ENCODE results near the gene B4GALT3.
"Not testable (repeated sequence)": the region's sequence is repeated elsewhere in the genome, so short reads cannot be mapped to it uniquely, and the experiment has no call there.

Gene B4GALT3

GRCh38 chr1:161177112-161177935 is at the start of gene B4GALT3:
B4GALT3 (minus strand) TSS chr1:161177507; CDS start chr1:161176060, 1,447 bp downstream.
- peak; percentile 90 to 91 for DNase-seq (ENCODE audit: low read depth in 2 of 2)

- DNase-seq (ENCODE audit: low read depth in 2 of 2), result no peak
These were observed 49.5 kb upstream of the B4GALT3 start for GRCh38 chr1:161226759-161227158.

- no peak for DNase-seq (ENCODE audit: low read depth in 2 of 2)
These were observed 49.0 kb upstream of the B4GALT3 start for GRCh38 chr1:161226320-161226711.

GRCh38 chr1:161225534-161226319 is 48.4 kb upstream of the B4GALT3 start, which contains the start of gene TOMM40L:
TOMM40L (plus strand) TSS chr1:161226060; CDS start chr1:161226490, 430 bp downstream.
- peak; percentile 73 to 83 for DNase-seq (ENCODE audit: low read depth in 2 of 2)

GRCh38 chr1:161225178-161225533 is 47.8 kb upstream of the B4GALT3 start:
- no peak for DNase-seq (ENCODE audit: low read depth in 2 of 2)

- DNase-seq (ENCODE audit: low read depth in 2 of 2), result not testable (repeated sequence)
These were observed 47.4 kb upstream of the B4GALT3 start for GRCh38 chr1:161224695-161225087.

- DNase-seq (ENCODE audit: low read depth in 2 of 2), result no peak
These were observed 46.7 kb upstream of the B4GALT3 start for GRCh38 chr1:161223805-161224694.

GRCh38 chr1:161222175-161223019 is 45.1 kb upstream of the B4GALT3 start:
- no peak for DNase-seq (ENCODE audit: low read depth in 2 of 2)

GRCh38 chr1:161220002-161220401 is 42.7 kb upstream of the B4GALT3 start:
- no peak for DNase-seq (ENCODE audit: low read depth in 2 of 2)

GRCh38 chr1:161219078-161219892 is 42.0 kb upstream of the B4GALT3 start:
- DNase-seq (ENCODE audit: low read depth in 2 of 2), result no peak

GRCh38 chr1:161218301-161219077 is 41.2 kb upstream of the B4GALT3 start:
- DNase-seq (ENCODE audit: low read depth in 2 of 2), result no peak

- no peak for DNase-seq (ENCODE audit: low read depth in 2 of 2)
These were observed 40.5 kb upstream of the B4GALT3 start for GRCh38 chr1:161217831-161218230.

- DNase-seq (ENCODE audit: low read depth in 2 of 2), result no peak
These were observed 39.8 kb upstream of the B4GALT3 start for GRCh38 chr1:161216945-161217712.

GRCh38 chr1:161215076-161215475 is 37.8 kb upstream of the B4GALT3 start, which contains the start of gene FCER1G:
FCER1G (plus strand) TSS chr1:161215295; CDS start chr1:161215322, 27 bp downstream.
- no peak for DNase-seq (ENCODE audit: low read depth in 2 of 2)

- no peak for DNase-seq (ENCODE audit: low read depth in 2 of 2)
These were observed 37.1 kb upstream of the B4GALT3 start for GRCh38 chr1:161214369-161214768.

- DNase-seq (ENCODE audit: low read depth in 2 of 2), result peak in 1 of 2 donors; percentile 50
These were observed 32.6 kb upstream of the B4GALT3 start for GRCh38 chr1:161209790-161210409.

GRCh38 chr1:161207173-161207572 is 29.9 kb upstream of the B4GALT3 start:
- DNase-seq (ENCODE audit: low read depth in 2 of 2), result no peak
